MM.1S (cell line): Measurements from ENCODE around the gene HYAL2.
"Not testable (repeated sequence)": the region's sequence is repeated elsewhere in the genome, so short reads cannot be mapped to it uniquely, and the experiment has no call there.

Experiments
- DNase-seq: peaks from one replicate; pipeline ENCODE4 v3.0.0-alpha.2; 2015
- H2AFZ ChIP-seq: fragments of 300-600 bp; sonication (generic); 2 replicates; pipeline ENCODE4 v1.6.0; 2016; ENCODE audit warnings: antibody characterized with exemption, low read length
- H3F3A ChIP-seq: fragments of 300-600 bp; sonication (generic); 2 replicates; pipeline ENCODE4 v1.6.1; 2016; ENCODE audit warnings: mild to moderate bottlenecking, antibody characterized with exemption, low read length, moderate library complexity, mixed read lengths; ENCODE audit not compliant: insufficient read depth
- H3K27ac ChIP-seq: fragments of 300-600 bp; sonication (generic); 2 replicates; pipeline ENCODE4 v1.5.1; 2016; ENCODE audit warnings: mild to moderate bottlenecking, low read length
- H3K27me3 ChIP-seq: fragments of 300-600 bp; sonication (generic); replicated peaks from 2 replicates; pipeline ENCODE4 v1.6.0; 2016; ENCODE audit warnings: low read length; ENCODE audit not compliant: insufficient read depth
- H3K36me3 ChIP-seq: fragments of 300-600 bp; sonication (generic); replicated peaks from 2 replicates; pipeline ENCODE4 v1.6.1; 2016; ENCODE audit warnings: mild to moderate bottlenecking, low read length, mixed read lengths; ENCODE audit not compliant: insufficient read depth
- H3K4me1 ChIP-seq: fragments of 300-600 bp; sonication (generic); 2 replicates; pipeline ENCODE4 v1.6.1; 2016; ENCODE audit warnings: low read length, mixed read lengths
- H3K4me2 ChIP-seq: fragments of 300-600 bp; sonication (generic); 2 replicates; pipeline ENCODE4 v1.6.0; 2016; ENCODE audit warnings: low read depth, low read length
- H3K4me3 ChIP-seq: fragments of 300-600 bp; sonication (generic); 2 replicates; pipeline ENCODE4 v1.5.1; 2016; ENCODE audit warnings: low read length, mixed read lengths
- H3K79me2 ChIP-seq: fragments of 300-600 bp; sonication (generic); 2 replicates; pipeline ENCODE4 v1.6.1; 2016; ENCODE audit warnings: mixed run types, low read length, mixed read lengths
- H3K9ac ChIP-seq: fragments of 300-600 bp; sonication (generic); 2 replicates; pipeline ENCODE4 v1.6.1; 2016; ENCODE audit warnings: low read length, mixed read lengths
- H3K9me2 ChIP-seq: fragments of 300-600 bp; sonication (generic); replicated peaks from 2 replicates; pipeline ENCODE4 v1.6.1; 2016; ENCODE audit warnings: mild to moderate bottlenecking, low read length, mixed read lengths; ENCODE audit not compliant: insufficient read depth
- H3K9me3 ChIP-seq: fragments of 300-600 bp; sonication (generic); replicated peaks from 2 replicates; pipeline ENCODE4 v1.6.1; 2016; ENCODE audit warnings: mild to moderate bottlenecking, low read length, mixed read lengths; ENCODE audit not compliant: insufficient read depth
- H4K20me1 ChIP-seq: fragments of 300-600 bp; sonication (generic); 2 replicates; pipeline ENCODE4 v1.6.1; 2016; ENCODE audit warnings: mild to moderate bottlenecking, low read length, moderate library complexity, mixed read lengths; ENCODE audit not compliant: insufficient read depth
- EZH2 ChIP-seq: fragments of 300-600 bp; sonication (generic); optimal IDR thresholded peaks from 2 replicates; pipeline ENCODE3; 2017; ENCODE audit warnings: low read depth, mild to moderate bottlenecking, antibody characterized with exemption, low read length, mixed read lengths
- EZH2phosphoT487 ChIP-seq: fragments of 300-600 bp; sonication (generic); IDR thresholded peaks from 2 replicates; pipeline ENCODE4 v1.6.1; 2018; ENCODE audit warnings: antibody characterized with exemption, low read length
- TF ChIP-seq, protein P1 (sequence below): fragments of 300-600 bp; sonication (generic); IDR thresholded peaks from 2 replicates; pipeline ENCODE4 v1.5.1; 2016; ENCODE audit warnings: antibody characterized with exemption, low read length, mixed read lengths

HYAL2 gene

DNA sequence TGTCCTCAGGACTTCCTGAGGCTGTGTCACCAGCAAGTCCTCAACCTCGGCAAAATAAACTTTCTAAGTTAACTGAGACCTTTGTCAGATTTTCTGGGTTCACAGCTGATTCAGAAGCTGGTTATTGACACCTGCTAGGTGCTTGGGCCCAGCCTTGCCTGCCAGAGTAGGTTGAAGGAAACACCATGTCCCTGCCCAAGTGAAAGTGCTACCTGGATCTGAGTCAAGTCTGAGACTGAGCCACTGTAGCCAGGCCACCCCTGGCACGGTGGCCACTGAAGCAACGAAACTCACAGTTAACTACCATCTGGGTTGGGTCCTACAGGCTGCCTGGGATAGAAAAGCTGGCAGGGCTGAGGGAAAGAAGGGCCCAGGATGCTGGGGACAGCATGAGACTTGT lies 8.2 kb downstream of the HYAL2 start:
- Histone ChIP-seq H3K9me2 (no peaks in the 10 kb centered on the region), H3K79me2 (no peaks in the 10 kb centered on the region), H3K36me3 (no peaks in the 10 kb centered on the region), H3K4me2 (no peak overlapping the region), H3K9ac (no peak overlapping the region), H4K20me1 (no peaks in the 10 kb centered on the region), H3K27ac (no peak overlapping the region), H2AFZ (no peak overlapping the region), H3K9me3 (no peaks in the 10 kb centered on the region), H3K4me3 (no peak overlapping the region), H3K27me3 (no peaks in the 10 kb centered on the region), H3K4me1 (0 out of 2 replicates have a peak, but pooled peaks cover 5% of the 10 kb centered on the region), H3F3A (0 out of 2 replicates have a peak, but pooled peaks cover 3% of the 10 kb centered on the region)
- TF ChIP-seq, protein P1, sequence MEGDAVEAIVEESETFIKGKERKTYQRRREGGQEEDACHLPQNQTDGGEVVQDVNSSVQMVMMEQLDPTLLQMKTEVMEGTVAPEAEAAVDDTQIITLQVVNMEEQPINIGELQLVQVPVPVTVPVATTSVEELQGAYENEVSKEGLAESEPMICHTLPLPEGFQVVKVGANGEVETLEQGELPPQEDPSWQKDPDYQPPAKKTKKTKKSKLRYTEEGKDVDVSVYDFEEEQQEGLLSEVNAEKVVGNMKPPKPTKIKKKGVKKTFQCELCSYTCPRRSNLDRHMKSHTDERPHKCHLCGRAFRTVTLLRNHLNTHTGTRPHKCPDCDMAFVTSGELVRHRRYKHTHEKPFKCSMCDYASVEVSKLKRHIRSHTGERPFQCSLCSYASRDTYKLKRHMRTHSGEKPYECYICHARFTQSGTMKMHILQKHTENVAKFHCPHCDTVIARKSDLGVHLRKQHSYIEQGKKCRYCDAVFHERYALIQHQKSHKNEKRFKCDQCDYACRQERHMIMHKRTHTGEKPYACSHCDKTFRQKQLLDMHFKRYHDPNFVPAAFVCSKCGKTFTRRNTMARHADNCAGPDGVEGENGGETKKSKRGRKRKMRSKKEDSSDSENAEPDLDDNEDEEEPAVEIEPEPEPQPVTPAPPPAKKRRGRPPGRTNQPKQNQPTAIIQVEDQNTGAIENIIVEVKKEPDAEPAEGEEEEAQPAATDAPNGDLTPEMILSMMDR, result no peak
- TF ChIP-seq EZH2phosphoT487 (no peak), EZH2 (no peak)
- DNase-seq, result no peak

DNA sequence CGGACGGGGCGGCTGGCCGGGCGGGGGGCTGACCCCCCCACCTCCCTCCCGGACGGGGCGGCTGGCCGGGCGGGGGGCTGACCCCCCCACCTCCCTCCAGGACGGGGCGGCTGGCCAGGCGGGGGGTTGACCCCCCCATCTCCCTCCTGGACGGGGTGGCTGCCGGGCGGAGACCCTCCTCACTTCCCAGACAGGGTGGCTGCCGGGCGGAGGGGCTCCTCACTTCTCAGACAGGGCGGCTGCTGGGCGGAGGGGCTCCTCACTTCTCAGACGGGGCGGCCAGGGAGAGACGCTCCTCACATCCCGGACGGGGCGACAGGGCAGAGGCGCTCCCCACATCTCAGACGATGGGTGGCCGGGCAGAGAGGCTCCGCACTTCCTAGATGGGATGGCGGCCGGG lies 10.5 kb downstream of the HYAL2 start:
- H3K9me3 ChIP-seq, H3K4me3 ChIP-seq, H3K79me2 ChIP-seq, H3K4me1 ChIP-seq, H3K27me3 ChIP-seq, H3K9me2 ChIP-seq, H2AFZ ChIP-seq, H3K4me2 ChIP-seq, H3K27ac ChIP-seq, H3K36me3 ChIP-seq, H3K9ac ChIP-seq, DNase-seq, H4K20me1 ChIP-seq, H3F3A ChIP-seq: not testable (repeated sequence)

DNA sequence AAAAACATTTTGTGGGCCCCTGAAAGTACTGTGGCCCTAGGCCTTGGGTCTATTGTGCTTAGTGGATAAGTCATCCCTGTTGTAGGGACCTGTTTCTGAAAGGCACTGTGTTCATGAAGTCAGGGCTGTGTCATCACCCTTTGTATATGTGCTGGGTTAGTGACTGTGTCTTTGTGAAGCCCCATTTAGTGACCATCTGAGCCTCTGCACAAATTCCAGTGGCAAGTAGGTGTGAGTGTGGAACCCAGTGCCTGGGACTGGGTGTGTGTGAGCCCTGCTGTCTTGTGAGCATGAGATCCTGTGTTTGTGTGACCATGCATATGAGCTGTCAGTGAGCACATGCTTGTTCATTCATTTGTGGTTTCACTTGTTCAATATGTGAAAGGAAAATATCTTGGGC lies 17.9 kb downstream of the HYAL2 start:
- no peak overlapping the region for H2AFZ ChIP-seq
- H3K4me1 ChIP-seq, result peaks cover 5% of the 10 kb centered on the region; the same call in 1 of the 2 replicates
- H3K9me2 ChIP-seq, result no peaks in the 10 kb centered on the region
- H3F3A ChIP-seq, result 0 out of 2 replicates have a peak, but pooled peaks cover 1% of the 10 kb centered on the region
- H3K27ac ChIP-seq, result no peak overlapping the region
- no peaks in the 10 kb centered on the region for H4K20me1 ChIP-seq
- H3K27me3 ChIP-seq, result no peaks in the 10 kb centered on the region
- H3K9me3 ChIP-seq, result no peaks in the 10 kb centered on the region
- H3K9ac ChIP-seq, result no peak overlapping the region
- no peak overlapping the region for H3K4me3 ChIP-seq
- H3K4me2 ChIP-seq, result no peak overlapping the region
- DNase-seq, result no peak
- 0 out of 2 replicates have a peak, but pooled peaks cover 3% of the 10 kb centered on the region for H3K79me2 ChIP-seq
- TF ChIP-seq EZH2phosphoT487 (no peak), EZH2 (no peak)
- TF ChIP-seq, protein P1, result no peak
- no peaks in the 10 kb centered on the region for H3K36me3 ChIP-seq

DNA sequence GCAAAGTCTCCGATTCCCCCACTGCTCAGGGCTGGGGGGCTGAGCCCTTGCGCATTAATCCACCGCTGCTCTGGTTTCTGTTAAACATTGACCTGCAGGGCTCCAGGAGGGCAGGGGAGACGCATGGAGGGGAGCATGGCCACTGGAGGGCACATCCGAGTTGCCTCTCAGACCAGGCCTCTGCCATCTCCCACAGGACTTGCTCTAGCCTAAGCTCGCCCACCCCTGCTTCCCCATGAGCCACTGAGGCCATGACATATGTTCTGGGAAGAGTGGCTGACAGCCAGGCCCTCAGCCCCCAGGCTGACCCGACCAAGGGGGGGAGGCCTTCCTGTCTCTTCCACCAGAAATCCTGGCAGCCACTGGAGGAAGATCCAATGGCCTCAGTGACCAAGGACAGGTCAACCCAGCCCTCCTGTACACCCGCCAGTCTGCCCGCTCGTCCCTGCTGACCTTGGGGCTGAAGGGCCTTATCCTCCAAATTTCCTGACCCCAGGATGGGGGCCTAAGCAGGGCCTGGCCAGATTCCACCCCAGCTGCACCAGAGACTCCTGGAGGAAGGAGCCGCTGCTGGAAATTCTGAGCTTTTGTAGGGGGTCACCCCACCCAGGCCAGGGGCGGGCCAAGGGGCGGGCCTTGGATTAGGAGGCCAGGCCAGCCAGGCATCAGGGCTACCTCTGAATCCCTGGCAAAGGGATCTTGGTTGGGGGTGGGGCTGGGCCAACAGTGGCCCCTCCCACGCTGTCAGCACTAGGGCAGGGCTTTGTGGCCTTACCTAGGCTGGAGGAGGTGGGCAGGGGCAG lies 19.3 kb downstream of the HYAL2 start, which contains the start of gene HYAL1:
TSS of gene HYAL1 (minus strand) at position 562 of the 803 bp plus-strand sequence. CDS start 618 bp downstream, outside the sequence.
- no peak for DNase-seq
- H3K4me2 ChIP-seq, result no peak within 1 kb of the TSS

More for the DNA sequence above, 19.3 kb downstream of the HYAL2 start, which contains the start of gene HYAL1:
- no peaks in the 10 kb centered on the region for H3K9me3 ChIP-seq
- peaks cover 10% of the 10 kb centered on the region; the same call in 1 of the 2 replicates for H3K79me2 ChIP-seq
- TF ChIP-seq, protein P1, result no peak
- TF ChIP-seq EZH2 (no peak), EZH2phosphoT487 (no peak)
- no peaks in the 10 kb centered on the region for H3K27me3 ChIP-seq
- no peaks in the 10 kb centered on the region for H3K9me2 ChIP-seq
- H4K20me1 ChIP-seq, result no peaks in the 10 kb centered on the region
- H3K36me3 ChIP-seq, result no peaks in the 10 kb centered on the region
- H3F3A ChIP-seq, result peaks cover 4% of the 10 kb centered on the region; the same call in 1 of the 2 replicates
- peaks cover 10% of the 10 kb centered on the region; the same call in 1 of the 2 replicates for H3K4me1 ChIP-seq
- H2AFZ ChIP-seq, result no peak within 1 kb of the TSS
- no peak within 1 kb of the TSS for H3K27ac ChIP-seq
- no peak within 1 kb of the TSS for H3K9ac ChIP-seq
- H3K4me3 ChIP-seq, result no peak within 1 kb of the TSS
